GM13977 (cell line): ENCODE results near the gene LMX1B.

Experiments
- DNase-seq: peaks from one replicate; pipeline ENCODE4 v3.0.0; 2012; ENCODE audit warnings: low spot score
- CTCF ChIP-seq: IDR thresholded peaks from 2 replicates; pipeline ENCODE4 v1.5.1; 2012; ENCODE audit warnings: mild to moderate bottlenecking, control low read depth; ENCODE audit not compliant: insufficient read depth; ENCODE audit errors: extremely low read depth, missing control alignments
- in situ Hi-C: fragments of 300-500 bp; cut with MboI; formaldehyde crosslinking; loops from one replicate; pipeline ENCODE4 v1.12.0; 2022; ENCODE audit warnings: low sequenced_read_pairs, low pct_unique_long_range_greater_than_20kb, mixed read lengths, inconsistent platforms; ENCODE audit not compliant: unreplicated experiment

The LMX1B gene

GRCh38 chr9:126581893-126582292, 31.8 kb upstream of the LMX1B start:
- in situ Hi-C loops: no loop called here
- TF ChIP-seq CTCF: no peak
- no peak for DNase-seq

- in situ Hi-C loops: no loop called here
- TF ChIP-seq CTCF: no peak
- DNase-seq: no peak
These were observed 31.3 kb upstream of the LMX1B start for GRCh38 chr9:126582427-126582826.

- no peak for DNase-seq
- in situ Hi-C loops: no loop called here
- no peak for TF ChIP-seq CTCF
These were observed 30.5 kb upstream of the LMX1B start for GRCh38 chr9:126583144-126583760.

- TF ChIP-seq CTCF: no peak
- DNase-seq: no peak
- in situ Hi-C loops: no loop called here
These were observed 29.1 kb upstream of the LMX1B start for GRCh38 chr9:126584611-126585010.

- in situ Hi-C loops: no loop called here
- no peak for DNase-seq
- no peak for TF ChIP-seq CTCF
These were observed 27.5 kb upstream of the LMX1B start for GRCh38 chr9:126586236-126586635.

- in situ Hi-C loops: no loop called here
- DNase-seq: no peak
- TF ChIP-seq CTCF: no peak
These were observed 26.2 kb upstream of the LMX1B start for GRCh38 chr9:126587187-126588185.
